DMS153 treated with DMSO at 0.1 percent for 48 hours (cell line): ENCODE measurements around the gene PDCD6IP.
"Not testable (repeated sequence)": the region's sequence is repeated elsewhere in the genome, so short reads cannot be mapped to it uniquely, and the experiment has no call there.

ENCODE experiments used
- DNase-seq: peaks from one replicate; lab custom pipeline; 2025; ENCODE audit not compliant: unreplicated experiment; lab: John Stamatoyannopoulos, UW

PDCD6IP gene, protein sequence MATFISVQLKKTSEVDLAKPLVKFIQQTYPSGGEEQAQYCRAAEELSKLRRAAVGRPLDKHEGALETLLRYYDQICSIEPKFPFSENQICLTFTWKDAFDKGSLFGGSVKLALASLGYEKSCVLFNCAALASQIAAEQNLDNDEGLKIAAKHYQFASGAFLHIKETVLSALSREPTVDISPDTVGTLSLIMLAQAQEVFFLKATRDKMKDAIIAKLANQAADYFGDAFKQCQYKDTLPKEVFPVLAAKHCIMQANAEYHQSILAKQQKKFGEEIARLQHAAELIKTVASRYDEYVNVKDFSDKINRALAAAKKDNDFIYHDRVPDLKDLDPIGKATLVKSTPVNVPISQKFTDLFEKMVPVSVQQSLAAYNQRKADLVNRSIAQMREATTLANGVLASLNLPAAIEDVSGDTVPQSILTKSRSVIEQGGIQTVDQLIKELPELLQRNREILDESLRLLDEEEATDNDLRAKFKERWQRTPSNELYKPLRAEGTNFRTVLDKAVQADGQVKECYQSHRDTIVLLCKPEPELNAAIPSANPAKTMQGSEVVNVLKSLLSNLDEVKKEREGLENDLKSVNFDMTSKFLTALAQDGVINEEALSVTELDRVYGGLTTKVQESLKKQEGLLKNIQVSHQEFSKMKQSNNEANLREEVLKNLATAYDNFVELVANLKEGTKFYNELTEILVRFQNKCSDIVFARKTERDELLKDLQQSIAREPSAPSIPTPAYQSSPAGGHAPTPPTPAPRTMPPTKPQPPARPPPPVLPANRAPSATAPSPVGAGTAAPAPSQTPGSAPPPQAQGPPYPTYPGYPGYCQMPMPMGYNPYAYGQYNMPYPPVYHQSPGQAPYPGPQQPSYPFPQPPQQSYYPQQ

DNA sequence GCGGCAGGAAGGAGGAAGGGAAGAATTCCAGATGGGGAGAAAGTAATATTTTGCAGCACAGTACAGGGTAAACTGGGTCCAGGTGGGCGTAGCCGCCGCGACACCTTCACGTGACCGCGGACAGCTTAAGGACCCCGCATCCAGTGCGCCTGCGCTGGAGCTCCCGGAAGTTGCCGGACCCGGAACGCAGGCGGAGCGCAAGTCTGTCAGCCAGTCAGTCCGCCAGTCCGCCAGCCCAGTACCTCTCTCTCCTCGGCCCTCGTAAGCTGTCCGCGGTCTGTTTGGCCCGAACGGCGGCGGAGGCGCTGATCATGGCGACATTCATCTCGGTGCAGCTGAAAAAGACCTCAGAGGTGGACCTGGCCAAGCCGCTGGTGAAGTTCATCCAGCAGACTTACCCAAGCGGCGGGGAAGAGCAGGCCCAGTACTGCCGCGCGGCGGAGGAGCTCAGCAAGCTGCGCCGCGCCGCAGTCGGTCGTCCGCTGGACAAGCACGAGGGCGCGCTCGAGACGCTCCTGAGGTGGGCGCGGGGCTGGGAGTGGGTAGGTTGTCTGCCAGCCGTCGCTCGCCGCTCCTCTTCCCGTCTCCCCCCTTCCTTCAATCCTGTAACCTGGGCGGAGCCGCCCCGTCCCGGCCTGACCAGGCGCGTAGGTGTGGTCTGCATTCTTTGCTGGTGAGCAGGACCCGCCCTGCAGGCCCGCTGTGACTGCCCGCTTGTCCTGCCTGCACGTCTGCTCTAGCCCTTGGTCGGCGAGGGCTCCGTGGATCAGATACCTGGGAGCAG, at the start of gene PDCD6IP:
PDCD6IP (plus strand) TSS at position 213 of the 784 bp plus-strand sequence; CDS start at position 312, 99 bp downstream.
- DNase-seq, result peak; percentile 49

DNA sequence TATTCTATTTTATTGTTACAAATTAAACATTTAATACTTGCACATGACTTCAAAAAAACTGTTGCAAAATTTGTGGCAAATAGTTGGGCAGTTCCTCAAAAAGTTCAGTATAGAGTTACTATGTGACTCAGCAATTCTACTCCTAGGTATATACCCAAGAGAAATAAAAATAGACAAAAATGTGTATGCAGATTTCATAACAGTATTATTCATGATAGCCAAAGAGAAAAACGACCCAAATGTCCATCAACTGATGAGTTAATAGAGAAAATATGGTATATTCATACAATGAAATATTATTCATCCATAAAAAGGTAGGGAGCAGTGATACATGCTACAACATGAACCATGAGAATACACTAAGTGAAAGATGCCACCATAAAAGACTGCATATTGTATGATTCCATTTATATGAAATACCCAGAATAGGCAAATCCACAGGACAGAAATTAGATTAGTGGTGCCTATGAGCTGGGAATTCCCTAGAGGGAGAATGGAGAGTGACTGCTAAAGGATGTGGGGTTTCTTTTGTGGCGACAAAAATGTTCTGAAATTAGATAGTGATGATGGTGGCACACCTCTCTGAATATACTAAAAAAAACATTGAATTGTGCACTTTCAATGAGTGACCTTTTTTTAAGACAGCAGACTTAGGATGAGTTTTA, 48.8 kb upstream of the PDCD6IP start:
- no peak for DNase-seq

DNA sequence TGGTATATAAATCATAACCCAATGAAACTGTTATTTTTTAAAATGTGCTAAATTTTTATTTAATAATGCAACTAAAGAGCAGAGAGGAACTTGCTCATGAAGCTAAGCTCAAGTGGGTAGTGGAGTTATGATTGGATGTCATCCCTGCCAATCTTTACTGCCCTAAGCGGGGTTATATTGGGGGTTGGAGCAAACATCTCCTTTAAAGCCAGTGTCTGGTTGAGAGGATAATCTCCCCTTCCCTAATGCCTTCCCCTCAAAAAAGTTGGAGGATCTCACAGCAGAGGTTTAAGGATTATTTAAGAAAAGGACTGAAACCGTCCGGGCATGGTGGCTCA, 48.2 kb upstream of the PDCD6IP start:
- DNase-seq, result no peak

DNA sequence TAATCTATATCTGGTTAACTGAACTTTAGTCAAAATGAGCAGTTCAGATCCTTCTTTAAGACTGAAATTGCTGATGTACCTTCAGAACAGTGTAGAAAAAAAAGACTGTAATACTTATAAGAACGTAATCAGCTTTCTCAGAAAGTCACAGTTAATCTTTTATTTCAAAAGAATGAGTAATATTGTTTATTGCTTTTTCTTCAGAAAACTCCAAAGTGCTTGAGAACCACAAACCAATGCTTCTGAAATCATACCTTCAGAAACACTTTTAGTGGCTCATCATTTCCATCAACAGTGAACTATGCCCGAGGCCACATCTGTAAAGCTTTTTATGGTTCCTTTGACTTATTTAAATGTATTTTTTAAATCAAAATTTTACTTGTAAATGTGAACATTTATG, 47.1 kb upstream of the PDCD6IP start:
- DNase-seq, result no peak

DNA sequence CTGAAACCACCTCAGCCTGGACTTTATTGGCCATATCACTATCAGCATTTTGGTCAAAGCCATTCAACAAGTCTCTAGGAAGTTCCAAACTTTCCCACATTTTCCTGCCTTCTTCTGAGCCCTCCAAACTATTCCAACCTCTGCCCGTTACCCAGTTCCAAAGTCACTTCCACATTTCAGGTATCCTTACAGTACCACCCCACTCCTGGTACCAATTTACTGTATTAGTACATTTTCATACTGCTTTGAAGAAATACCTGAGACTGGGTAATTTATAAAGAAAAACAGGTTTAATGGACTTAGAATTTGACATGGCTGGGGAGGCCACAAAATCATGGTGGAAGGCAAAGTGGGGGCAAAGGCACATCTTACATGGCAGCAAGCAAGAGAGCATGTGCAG, 44.0 kb upstream of the PDCD6IP start:
- DNase-seq, result not testable (repeated sequence)

DNA sequence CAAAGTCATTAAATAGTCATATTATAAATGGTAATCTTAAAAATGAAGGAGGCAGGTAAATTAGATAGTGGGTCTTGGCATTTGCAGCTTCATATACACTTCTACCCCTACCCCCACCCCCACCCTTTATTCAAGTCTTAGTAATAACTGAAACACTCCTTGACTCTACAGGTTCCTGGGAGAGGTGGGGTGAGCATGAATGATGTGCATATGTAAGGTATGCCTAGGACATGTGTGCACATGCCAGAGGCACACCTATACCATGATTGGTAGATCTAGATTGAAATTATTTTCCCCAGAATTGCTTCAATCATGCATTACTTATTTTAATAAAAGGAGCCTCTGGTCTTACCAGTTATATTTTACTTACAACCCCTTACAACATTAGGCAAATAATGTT, 40.1 kb upstream of the PDCD6IP start:
- no peak for DNase-seq

DNA sequence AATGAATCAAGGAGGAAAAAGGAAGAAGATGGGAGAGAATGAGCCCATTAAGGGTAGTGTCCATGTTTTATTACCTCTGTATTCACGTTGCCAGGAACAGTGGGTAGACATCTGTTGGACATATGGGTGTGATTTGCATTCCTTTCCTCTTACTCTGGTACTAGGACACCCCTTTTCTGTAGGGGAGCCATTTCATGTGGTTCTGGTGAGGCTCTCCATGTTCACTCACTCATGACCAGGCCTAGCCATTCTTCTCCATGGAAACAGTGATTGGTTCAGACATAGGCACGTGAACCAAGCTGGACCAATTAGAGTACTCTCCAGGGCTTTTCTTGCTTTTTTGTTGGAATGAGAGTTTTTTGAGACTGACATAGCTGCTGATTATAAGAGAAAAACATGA, 39.6 kb upstream of the PDCD6IP start:
- DNase-seq, result no peak

DNA sequence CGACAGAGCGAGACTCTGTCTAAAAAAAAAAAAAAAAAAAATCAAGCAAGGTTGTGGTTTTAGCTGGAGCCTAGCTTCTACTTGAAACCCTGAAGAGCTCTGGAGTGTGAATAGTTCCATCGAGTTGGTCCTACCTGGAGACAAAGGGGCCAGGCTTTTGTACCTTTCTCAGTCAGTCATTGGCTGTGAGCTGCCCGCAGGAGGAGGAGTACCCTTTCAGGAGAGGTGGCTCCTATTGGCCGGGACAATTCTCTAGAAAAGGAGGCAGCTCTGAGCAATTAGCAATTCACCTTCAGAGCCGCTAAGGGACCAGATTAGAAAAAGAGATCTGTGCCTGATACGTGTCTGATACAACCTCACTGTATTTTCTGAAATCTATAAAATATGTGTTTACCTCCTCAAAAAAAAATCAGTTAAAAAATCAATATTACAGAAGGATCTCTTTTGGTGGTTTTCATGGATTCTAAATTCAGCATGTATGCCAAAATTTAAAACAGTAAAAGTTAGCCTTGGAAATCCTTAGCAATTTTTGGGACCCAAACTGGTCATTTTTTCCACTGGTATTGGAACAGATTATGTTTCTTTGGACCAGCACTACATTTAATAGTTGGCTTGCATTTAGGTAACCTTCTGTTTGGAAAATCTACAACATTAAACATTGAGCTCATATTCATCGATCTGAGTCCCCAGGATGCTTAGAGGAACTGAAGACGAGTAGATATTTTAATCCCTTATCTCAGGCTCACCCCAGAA, 29.7 kb upstream of the PDCD6IP start:
- no peak for DNase-seq

DNA sequence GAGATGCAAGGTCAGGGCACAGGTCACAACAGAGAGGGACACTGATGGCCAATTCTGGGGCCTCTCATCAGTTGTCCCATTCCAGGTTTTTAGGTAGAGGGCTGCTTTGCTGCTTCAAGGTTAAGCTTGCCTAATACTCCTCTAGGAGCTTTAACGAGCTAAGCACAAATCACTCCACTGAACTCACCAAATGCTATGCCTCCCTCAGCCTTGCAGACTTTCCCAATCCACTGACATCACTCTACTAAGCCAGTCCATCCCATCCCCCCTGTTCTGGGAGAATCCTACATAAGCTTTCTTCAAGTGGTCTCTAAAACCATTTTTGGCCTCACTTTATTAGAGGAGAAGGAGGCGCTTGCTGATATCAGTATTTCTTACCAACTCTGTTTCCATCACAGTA, 24.8 kb upstream of the PDCD6IP start:
- no peak for DNase-seq

DNA sequence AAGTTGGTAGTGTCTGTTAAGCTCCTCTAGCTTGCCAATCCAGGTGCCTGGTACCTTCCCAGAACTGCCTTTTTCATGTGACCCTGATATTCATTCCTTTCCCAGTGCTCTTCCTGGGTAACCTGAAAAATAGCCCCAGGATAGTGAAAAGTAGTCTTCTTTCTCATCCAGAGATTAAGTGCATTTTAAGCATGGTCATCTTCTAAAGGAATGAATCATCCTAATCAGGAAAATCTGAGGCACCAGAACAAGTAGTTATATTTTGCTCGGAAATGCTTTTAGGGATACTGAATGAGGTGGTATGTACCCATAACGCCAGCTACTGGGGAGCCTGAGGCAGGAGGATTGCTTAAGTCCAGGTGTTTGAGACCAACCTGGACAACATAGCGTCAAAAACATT, 23.1 kb upstream of the PDCD6IP start:
- no peak for DNase-seq

DNA sequence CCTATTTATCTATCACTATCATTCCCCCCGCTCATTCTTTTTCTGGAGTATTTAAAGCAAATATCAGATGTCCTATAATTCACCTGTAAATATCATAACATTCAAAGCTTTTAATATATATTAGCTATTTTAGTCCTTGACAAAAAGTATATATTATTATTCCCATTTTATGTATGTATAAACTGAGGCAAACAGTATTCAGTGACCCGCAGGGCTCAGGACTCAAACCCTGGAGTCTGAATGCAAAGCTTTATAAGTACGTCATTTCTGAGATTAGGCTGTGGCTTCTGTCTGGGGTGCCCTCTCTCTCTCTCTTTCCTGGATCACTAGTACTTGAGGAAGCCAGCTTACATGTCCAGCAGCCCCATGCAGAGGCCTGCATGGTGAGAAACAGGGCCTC, 20.4 kb upstream of the PDCD6IP start:
- DNase-seq, result no peak

DNA sequence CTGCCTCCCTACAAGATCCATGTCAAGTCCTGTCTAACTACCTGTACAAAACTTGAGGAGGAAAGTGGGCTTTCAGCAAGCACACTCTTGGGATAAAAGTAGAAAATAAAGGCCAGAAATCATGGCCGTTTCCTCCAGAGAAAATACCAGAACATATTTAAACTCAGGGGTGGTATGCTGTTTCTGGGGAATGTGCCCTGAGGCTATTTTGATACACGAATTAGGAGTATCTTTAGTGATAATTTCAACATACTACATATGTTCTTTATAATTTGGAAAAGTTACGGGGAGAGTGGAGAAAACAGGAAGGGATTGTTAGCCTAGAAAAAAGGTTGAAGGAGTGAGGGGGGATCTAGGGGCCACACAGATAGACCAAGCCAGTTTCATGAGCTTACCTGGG, 18.7 kb upstream of the PDCD6IP start:
- no peak for DNase-seq

DNA sequence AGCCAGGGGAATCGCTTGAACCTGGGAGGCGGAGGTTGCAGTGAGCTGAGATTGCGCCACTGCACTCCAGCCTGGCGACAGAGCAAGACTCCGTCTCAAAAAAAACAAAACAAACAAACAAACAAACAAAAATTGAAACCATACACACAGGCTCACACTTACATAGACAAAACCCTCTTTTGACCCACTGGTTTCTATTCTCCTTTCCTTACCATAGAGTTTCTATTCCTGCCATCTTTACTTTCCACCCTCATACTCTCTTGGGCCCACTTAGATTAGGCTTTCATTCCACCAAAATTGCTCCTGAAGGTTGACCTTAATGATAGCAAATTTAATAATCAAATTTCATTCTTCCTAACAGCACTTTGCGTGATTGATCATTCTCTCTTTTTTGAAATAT, 17.0 kb upstream of the PDCD6IP start:
- not testable (repeated sequence) for DNase-seq

DNA sequence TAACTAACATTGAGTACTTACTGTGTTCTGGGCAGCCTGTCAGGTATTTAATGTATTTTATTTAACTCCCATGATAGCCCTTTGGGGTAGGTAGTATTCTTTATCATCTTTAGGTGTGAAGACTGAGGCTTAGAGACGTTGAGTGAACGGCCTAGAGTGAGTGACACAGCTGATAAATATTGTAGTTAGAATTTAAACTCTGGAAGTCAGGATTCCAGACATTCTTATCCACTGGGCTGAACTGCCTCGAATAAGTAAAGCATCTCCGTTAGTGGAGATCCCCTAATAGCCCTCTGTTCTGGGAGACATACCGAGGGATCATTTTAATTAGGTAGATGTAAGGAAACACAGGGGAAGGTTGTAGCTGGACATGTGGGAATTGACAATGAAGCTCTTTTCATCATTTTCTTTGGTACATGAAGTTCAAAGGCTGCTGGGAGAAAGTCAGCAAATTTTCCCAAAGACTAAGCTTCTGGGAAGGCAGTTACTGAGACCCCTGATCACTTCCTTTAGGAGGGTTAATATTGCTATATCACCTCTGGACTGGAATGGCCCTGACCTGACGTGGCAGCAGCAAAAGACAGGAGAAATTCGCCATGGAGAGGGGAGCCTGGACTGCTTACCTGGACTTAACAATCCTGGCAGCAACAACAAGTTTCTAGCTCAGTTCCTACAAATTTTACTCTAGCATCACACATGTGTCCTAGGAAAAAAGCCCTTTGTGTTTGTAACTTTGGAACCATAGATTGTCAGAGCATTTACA, 11.7 kb upstream of the PDCD6IP start:
- DNase-seq, result no peak

DNA sequence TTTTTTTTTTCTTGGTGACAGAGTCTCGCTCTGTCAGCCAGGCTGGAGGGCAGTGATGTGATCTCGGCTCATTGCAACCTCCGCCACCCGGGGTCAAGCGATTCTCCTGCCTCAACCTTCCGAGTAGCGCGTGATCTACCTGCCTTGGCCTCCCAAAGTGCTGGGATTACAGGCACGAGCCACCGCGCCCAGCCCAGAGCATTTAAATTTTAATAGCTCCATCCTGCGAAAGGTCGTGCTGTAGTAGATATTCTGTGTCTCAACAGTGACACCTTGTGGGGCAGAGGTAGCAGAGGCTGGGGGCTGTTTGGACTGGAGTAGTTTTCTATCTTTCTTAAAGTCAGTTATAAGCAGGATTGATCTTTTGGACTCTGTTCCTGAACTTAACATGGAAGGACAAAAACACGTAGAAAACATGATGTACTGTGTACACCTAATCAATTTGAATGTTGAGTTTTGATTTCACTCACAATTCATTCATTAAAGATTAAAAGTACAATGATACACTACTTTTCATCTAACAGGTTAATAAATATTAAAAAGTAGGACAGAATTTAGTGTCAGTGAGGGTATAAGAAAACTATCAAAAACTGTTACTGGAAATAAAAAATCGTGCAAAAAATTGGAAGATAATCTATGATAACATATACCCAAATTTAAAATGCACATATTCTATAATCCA, 11.0 kb upstream of the PDCD6IP start:
- no peak for DNase-seq

DNA sequence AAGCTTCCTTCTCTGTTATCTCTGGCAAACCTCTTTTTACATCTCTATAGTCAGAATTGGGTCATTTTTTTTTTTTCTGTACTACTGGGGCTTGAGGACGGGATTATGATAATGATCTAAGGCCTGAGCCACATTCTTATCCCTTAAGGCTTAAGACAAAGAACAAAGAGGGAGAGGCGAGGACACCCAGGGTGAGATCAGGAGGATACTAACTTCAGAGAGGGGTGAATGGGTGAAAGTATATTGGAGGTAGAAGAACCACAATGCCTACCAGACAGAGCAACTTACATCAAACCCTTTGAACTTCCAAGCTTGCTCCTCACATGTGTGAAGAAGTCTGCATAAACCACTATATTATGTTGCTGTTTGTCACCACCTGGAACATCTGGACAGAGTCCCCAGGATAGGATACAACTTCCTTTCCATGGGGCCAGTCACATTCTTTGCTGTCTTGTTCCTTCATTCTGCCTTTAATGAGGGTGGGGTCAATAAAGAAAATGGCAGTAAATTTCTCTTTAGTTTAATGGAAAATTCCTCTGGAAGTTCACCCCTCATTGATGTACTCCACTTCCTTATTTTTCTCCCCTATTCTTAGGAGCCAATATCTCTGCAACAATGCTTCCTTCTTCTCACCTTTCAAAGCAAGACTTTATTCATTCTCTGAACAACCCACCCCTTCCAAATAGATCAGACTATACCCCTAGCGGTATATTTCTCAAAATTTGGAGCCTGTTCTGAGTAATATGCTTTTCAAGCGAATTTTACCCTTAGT, 9.1 kb upstream of the PDCD6IP start:
- no peak for DNase-seq

DNA sequence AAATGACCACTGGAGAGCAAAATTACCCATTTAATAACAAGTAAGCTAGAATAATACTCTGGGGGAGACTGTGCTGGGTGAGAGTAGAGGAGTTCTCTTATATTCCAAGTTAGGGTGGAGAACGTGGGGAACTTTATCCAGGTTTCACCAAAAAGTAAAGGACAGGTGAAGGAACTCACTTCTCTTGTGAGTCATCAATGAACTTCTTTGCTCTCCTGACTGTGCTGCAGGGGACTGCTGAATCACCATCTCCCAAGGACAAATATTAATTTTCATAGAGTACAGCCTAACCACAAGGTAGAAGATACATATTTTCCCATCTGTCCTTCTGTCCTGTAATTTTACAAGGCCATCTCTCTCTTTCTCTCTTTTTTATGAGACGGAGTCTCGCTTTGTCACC, 8.3 kb upstream of the PDCD6IP start:
- DNase-seq, result no peak

DNA sequence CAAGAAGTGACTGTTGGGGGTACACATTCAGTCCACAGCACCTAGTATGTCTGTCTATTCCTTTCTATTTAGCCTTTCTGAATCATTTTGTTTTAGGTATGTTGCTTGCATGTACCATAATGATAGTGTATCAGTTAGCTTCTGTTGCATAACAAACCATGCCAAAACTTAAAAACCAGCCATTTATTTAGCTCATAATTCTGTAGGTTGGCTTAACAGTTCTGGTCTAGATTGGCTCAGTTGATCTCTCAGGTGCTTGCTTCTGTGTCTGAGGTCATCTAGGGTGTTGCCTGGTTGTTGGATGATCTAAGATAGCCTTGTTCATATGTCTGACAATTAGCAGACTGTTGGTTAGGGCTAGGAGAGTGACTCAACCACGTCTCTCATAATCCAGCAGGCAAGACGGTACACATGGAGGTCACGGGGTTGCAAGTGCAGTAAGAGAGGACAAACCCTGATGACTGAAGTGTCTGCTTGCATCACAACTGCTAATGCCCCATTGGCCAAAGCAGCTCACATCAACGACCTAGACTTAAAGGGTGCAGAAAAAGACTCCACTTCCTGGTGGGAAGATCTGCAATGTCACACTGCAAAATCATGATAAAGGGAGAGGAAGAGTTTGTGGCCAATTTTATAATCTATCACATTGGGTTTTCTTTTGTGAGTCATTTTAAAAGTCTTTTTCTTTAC, 6.8 kb upstream of the PDCD6IP start:
- no peak for DNase-seq
